WTC11 (cell line): Measurements from ENCODE around the gene RTL1.

Experiments used
- TCF7 ChIP-seq: sonication (generic); formaldehyde crosslinking; IDR thresholded peaks from 2 replicates; pipeline ENCODE4 v1.8.0; 2022; ENCODE audit warnings: mild to moderate bottlenecking, low read depth, missing genetic modification reagents, moderate library complexity
- TEAD4 ChIP-seq: sonication (generic); formaldehyde crosslinking; IDR thresholded peaks from 2 replicates; pipeline ENCODE4 v1.8.0; 2022; ENCODE audit warnings: mild to moderate bottlenecking, missing genetic modification reagents
- ZNF396 ChIP-seq: fragments of 250-450 bp; sonication (Bioruptor Pico); IDR thresholded peaks from 2 replicates; pipeline ENCODE4 v1.8.0; 2021; ENCODE audit warnings: mild to moderate bottlenecking, moderate library complexity, borderline replicate concordance
- TF ChIP-seq, protein P1 (sequence below): sonication (generic); formaldehyde crosslinking; conservative IDR thresholded peaks from 2 replicates; pipeline ENCODE4 v1.8.1; 2022; ENCODE audit warnings: mild to moderate bottlenecking, missing genetic modification reagents

DNA sequence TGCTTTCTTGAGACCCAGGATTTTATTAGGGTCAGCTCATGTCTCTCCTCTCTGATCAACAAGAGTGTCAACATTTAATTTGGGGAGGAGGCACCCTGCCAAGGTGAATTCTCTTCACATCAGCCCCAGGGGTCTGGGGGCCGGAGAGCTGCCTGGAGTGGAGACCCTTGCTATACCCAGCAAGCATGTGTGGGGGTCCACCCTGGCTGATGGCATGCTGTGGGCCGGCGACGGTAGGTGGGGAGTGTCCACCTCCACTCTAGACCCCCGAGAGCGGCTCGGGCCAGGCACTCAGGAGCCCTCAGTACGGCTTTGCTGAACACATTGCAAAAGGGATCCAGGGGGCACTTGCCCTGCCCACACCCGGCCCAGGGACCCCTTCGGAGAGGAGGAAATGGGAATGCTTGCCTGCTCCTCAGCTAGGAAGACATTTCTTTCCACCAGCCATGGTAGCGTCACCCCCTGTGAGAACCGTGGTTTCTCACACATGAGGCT is 67.2 kb downstream of the RTL1 start:
- TF ChIP-seq TCF7 (CRISPR knock-in tag) = no peak
- no peak for TF ChIP-seq ZNF396 (CRISPR knock-in tag)
- no peak for TF ChIP-seq TEAD4 (CRISPR knock-in tag)
- TF ChIP-seq, protein P1, sequence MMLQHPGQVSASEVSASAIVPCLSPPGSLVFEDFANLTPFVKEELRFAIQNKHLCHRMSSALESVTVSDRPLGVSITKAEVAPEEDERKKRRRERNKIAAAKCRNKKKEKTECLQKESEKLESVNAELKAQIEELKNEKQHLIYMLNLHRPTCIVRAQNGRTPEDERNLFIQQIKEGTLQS (CRISPR knock-in tag) = no peak
